ENCODE data around the gene PNPT1. TPM values are rescaled to one million over a fixed set of nuclear protein-coding genes. Genes with fewer than 3 reads are reported as not detected.

Gene PNPT1
- polyA plus RNA-seq, 3 donors: 6.0 to 10.5 (median 9.5) TPM

DNA sequence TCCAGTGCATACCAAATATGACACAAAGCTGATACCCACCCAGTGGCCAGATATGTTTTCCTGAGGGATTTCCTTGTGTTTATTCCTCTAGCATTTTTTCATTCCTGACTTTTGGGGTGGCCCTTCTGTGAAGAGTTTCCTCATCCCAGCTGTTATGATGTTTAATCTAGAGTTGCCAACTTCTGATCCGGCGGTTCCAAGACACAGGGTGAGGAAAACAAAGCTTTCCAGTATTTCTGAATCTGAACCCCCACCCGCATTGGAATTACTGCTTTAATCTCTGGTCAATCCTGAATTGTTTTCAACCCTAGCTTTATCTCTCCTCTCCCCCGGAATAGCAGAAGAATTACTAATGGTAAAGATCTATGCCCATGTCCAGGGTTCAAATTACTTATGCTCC, 39.2 kb upstream of the PNPT1 start:
- no peak overlapping the region for H2AFZ ChIP-seq (ENCODE audit: insufficient read depth, low read depth, low read length, poor library complexity, severe bottlenecking)
- H3K9ac ChIP-seq (ENCODE audit: insufficient read depth, low read length, poor library complexity, severe bottlenecking): no peak overlapping the region
- no peaks in the 10 kb centered on the region for H3K36me3 Mint-ChIP-seq
- no peaks in the 10 kb centered on the region for H3K36me3 ChIP-seq (replicated peaks in 1 of 2; ENCODE audit: control insufficient read depth in 1 of 2, insufficient read depth in 2 of 2, low read length in 2 of 2)
- no peak overlapping the region for H3K27ac Mint-ChIP-seq
- H3K4me2 ChIP-seq (replicated peaks; ENCODE audit: extremely low read depth, low read length, poor library complexity, severe bottlenecking): no peak overlapping the region
- no peaks in the 10 kb centered on the region for H3K4me1 ChIP-seq (ENCODE audit: control insufficient read depth in 1 of 2, insufficient read depth in 2 of 2, low read length in 2 of 2)
- no peaks in the 10 kb centered on the region for H3K9me3 ChIP-seq (replicated peaks in 1 of 2; ENCODE audit: control insufficient read depth in 1 of 2, insufficient read depth in 1 of 2, low read length in 2 of 2)
- H3K27me3 Mint-ChIP-seq (ENCODE audit: low read depth in 3 of 3): peaks cover 0 to 3% (median 2%) of the 10 kb centered on the region in 3 donors
- 100% methylated on average over 1 of the region's 4 CpGs for WGBS (ENCODE audit: insufficient coverage)
- TF ChIP-seq, protein P1, sequence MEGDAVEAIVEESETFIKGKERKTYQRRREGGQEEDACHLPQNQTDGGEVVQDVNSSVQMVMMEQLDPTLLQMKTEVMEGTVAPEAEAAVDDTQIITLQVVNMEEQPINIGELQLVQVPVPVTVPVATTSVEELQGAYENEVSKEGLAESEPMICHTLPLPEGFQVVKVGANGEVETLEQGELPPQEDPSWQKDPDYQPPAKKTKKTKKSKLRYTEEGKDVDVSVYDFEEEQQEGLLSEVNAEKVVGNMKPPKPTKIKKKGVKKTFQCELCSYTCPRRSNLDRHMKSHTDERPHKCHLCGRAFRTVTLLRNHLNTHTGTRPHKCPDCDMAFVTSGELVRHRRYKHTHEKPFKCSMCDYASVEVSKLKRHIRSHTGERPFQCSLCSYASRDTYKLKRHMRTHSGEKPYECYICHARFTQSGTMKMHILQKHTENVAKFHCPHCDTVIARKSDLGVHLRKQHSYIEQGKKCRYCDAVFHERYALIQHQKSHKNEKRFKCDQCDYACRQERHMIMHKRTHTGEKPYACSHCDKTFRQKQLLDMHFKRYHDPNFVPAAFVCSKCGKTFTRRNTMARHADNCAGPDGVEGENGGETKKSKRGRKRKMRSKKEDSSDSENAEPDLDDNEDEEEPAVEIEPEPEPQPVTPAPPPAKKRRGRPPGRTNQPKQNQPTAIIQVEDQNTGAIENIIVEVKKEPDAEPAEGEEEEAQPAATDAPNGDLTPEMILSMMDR (IDR thresholded peaks at IDR 0.05): no peak
- no peaks in the 10 kb centered on the region for H3K4me1 Mint-ChIP-seq
- DNase-seq: no peak
- no peak overlapping the region for H3K4me3 Mint-ChIP-seq
- intact Hi-C loops (cut with micrococcal nuclease): no loop called here
- H3K27me3 ChIP-seq (ENCODE audit: control insufficient read depth in 2 of 2, insufficient read depth in 2 of 2, low read length in 2 of 2): no peaks in the 10 kb centered on the region
- H4K20me1 ChIP-seq (ENCODE audit: insufficient read depth, low read length): no peaks in the 10 kb centered on the region
- no peak overlapping the region for H3K27ac ChIP-seq (ENCODE audit: low read depth in 1 of 2, low read length in 2 of 2)
- peaks cover 0 to 1% (median 0%) of the 10 kb centered on the region in 7 donors for H3K9me3 Mint-ChIP-seq
- H3K4me3 ChIP-seq (replicated peaks in 1 of 3; ENCODE audit: low read depth in 2 of 3, low read length in 3 of 3): no peak overlapping the region
- H3K79me2 ChIP-seq (ENCODE audit: insufficient read depth, low read length): no peaks in the 10 kb centered on the region

DNA sequence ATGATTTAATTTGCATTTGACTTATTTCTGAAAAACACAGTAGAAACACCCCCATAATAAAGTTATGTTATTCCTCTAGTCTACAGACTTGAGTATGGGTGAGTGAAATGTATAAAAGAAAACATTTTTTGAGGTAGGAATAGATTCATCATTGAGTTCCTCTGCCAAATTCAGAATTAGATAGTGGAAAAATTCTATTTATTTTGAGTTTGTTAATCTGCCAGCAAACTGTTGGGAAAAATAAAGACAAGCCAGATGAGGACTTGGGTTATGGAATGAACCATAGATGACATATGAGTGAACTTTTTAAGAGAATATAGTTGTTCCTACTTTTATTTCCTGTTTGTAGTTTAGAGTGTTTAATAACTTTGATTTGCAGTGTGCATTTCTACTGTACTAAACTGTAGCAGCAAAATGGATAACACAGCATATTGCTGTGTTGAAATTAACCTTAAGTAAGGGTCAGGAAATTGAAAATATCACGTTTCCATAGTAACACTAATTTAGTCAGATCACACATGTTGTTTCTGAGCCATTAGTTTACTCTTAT, 35.6 kb upstream of the PNPT1 start:
- Histone ChIP-seq H3K79me2 (ENCODE audit: insufficient read depth, low read length) (no peaks in the 10 kb centered on the region), H3K4me2 (replicated peaks; ENCODE audit: extremely low read depth, low read length, poor library complexity, severe bottlenecking) (no peak overlapping the region), H3K9me3 (replicated peaks in 1 of 2; ENCODE audit: control insufficient read depth in 1 of 2, insufficient read depth in 1 of 2, low read length in 2 of 2) (no peaks in the 10 kb centered on the region), H3K36me3 (replicated peaks in 1 of 2; ENCODE audit: control insufficient read depth in 1 of 2, insufficient read depth in 2 of 2, low read length in 2 of 2) (no peaks in the 10 kb centered on the region), H3K9ac (ENCODE audit: insufficient read depth, low read length, poor library complexity, severe bottlenecking) (no peak overlapping the region), H2AFZ (ENCODE audit: insufficient read depth, low read depth, low read length, poor library complexity, severe bottlenecking) (no peak overlapping the region), H4K20me1 (ENCODE audit: insufficient read depth, low read length) (no peaks in the 10 kb centered on the region), H3K4me3 (replicated peaks in 1 of 3; ENCODE audit: low read depth in 2 of 3, low read length in 3 of 3) (no peak overlapping the region), H3K27ac (ENCODE audit: low read depth in 1 of 2, low read length in 2 of 2) (no peak overlapping the region), H3K4me1 (ENCODE audit: control insufficient read depth in 1 of 2, insufficient read depth in 2 of 2, low read length in 2 of 2) (no peaks in the 10 kb centered on the region), H3K27me3 (ENCODE audit: control insufficient read depth in 2 of 2, insufficient read depth in 2 of 2, low read length in 2 of 2) (no peaks in the 10 kb centered on the region)
- H3K27ac Mint-ChIP-seq: no peak overlapping the region
- intact Hi-C loops (cut with micrococcal nuclease): no loop called here
- H3K27me3 Mint-ChIP-seq (ENCODE audit: low read depth in 3 of 3): peaks cover 1 to 5% (median 2%) of the 10 kb centered on the region in 3 donors
- H3K4me3 Mint-ChIP-seq: no peak overlapping the region
- H3K36me3 Mint-ChIP-seq: no peaks in the 10 kb centered on the region
- peaks cover 0 to 1% (median 0%) of the 10 kb centered on the region in 7 donors for H3K9me3 Mint-ChIP-seq
- no peak for DNase-seq
- TF ChIP-seq, protein P1 (IDR thresholded peaks at IDR 0.05): no peak
- no peaks in the 10 kb centered on the region for H3K4me1 Mint-ChIP-seq
- no CpG with 5 or more reads among the region's 1 CpG for WGBS (ENCODE audit: insufficient coverage)

Measured in CD14-positive monocyte (primary cell).